H9 (cell line): ENCODE measurements around the gene CCDC190. TPM values are rescaled to one million over a fixed set of nuclear protein-coding genes. Genes with fewer than 3 reads are reported as not detected.

Source experiments
- DNase-seq: peaks from one replicate; pipeline ENCODE4 v3.0.0-alpha.2; 2017
- H2AFZ ChIP-seq: one replicate; pipeline ENCODE4 v1.6.1; 2013; ENCODE audit warnings: mild to moderate bottlenecking, low read length, control low read depth, moderate library complexity
- H2AK5ac ChIP-seq: 2 replicates; pipeline ENCODE4 v1.6.1; 2013; ENCODE audit warnings: low read length, control low read depth, mixed read lengths; ENCODE audit not compliant: insufficient read length
- H2BK120ac ChIP-seq: one replicate; pipeline ENCODE4 v1.6.1; 2013; ENCODE audit warnings: low read depth, mild to moderate bottlenecking, low read length, control low read depth, inconsistent platforms; ENCODE audit not compliant: poor library complexity, severe bottlenecking
- H2BK12ac ChIP-seq: 2 replicates; pipeline ENCODE4 v1.6.1; 2013; ENCODE audit warnings: low read length, control low read depth, mixed read lengths, low read depth; ENCODE audit not compliant: insufficient read length
- H2BK15ac ChIP-seq: 2 replicates; pipeline ENCODE4 v1.6.1; 2013; ENCODE audit warnings: low read depth, low read length, control low read depth
- H2BK20ac ChIP-seq: one replicate; pipeline ENCODE4 v1.6.1; 2013; ENCODE audit warnings: low read depth, mild to moderate bottlenecking, low read length, control low read depth, inconsistent platforms; ENCODE audit not compliant: poor library complexity, severe bottlenecking
- H2BK5ac ChIP-seq: 2 replicates; pipeline ENCODE4 v1.6.1; 2013; ENCODE audit warnings: low read length, control low read depth, mixed read lengths; ENCODE audit not compliant: insufficient read length
- H3K14ac ChIP-seq: 2 replicates; pipeline ENCODE4 v1.6.1; 2013; ENCODE audit warnings: low read length, control low read depth; ENCODE audit not compliant: insufficient read depth
- H3K18ac ChIP-seq: 2 replicates; pipeline ENCODE4 v1.6.1; 2013; ENCODE audit warnings: low read depth, mild to moderate bottlenecking, mixed read lengths, low read length, control low read depth; ENCODE audit not compliant: insufficient read length
- H3K23ac ChIP-seq: 2 replicates; pipeline ENCODE4 v1.6.1; 2013; ENCODE audit warnings: low read length, control low read depth, mixed read lengths, low read depth; ENCODE audit not compliant: insufficient read length
- H3K23me2 ChIP-seq: 2 replicates; pipeline ENCODE4 v1.6.1; 2013; ENCODE audit warnings: low read depth, mild to moderate bottlenecking, mixed read lengths, low read length, control low read depth; ENCODE audit not compliant: insufficient read length, poor library complexity, severe bottlenecking
- H3K27ac ChIP-seq: 2 replicates; pipeline ENCODE4 v1.5.1; 2013; ENCODE audit warnings: low read length, control low read depth, mixed read lengths, low read depth; ENCODE audit not compliant: insufficient read length
- H3K27me3 ChIP-seq: 2 replicates; pipeline ENCODE4 v1.6.1; 2013; ENCODE audit warnings: low read length, control low read depth, inconsistent platforms; ENCODE audit not compliant: insufficient read depth
- H3K4ac ChIP-seq: 2 replicates; pipeline ENCODE4 v1.6.1; 2013; ENCODE audit warnings: low read depth, mild to moderate bottlenecking, control low read depth, inconsistent platforms, low read length, moderate library complexity
- H3K4me1 ChIP-seq: 2 replicates; pipeline ENCODE4 v1.6.1; 2013; ENCODE audit warnings: low read length, control low read depth, inconsistent platforms; ENCODE audit not compliant: insufficient read depth
- H3K4me2 ChIP-seq: 2 replicates; pipeline ENCODE4 v1.6.1; 2013; ENCODE audit warnings: low read length, control low read depth, mixed read lengths; ENCODE audit not compliant: insufficient read length, insufficient read depth
- H3K56ac ChIP-seq: 2 replicates; pipeline ENCODE4 v1.6.1; 2013; ENCODE audit warnings: low read depth, mild to moderate bottlenecking, mixed read lengths, low read length, control low read depth; ENCODE audit not compliant: insufficient read length
- H3K79me1 ChIP-seq: 2 replicates; pipeline ENCODE4 v1.6.1; 2013; ENCODE audit warnings: low read depth, mild to moderate bottlenecking, moderate library complexity, low read length, control low read depth, inconsistent platforms; ENCODE audit not compliant: insufficient read depth, poor library complexity, severe bottlenecking
- H3K79me2 ChIP-seq: 2 replicates; pipeline ENCODE4 v1.6.1; 2013; ENCODE audit warnings: low read length, control low read depth, inconsistent platforms; ENCODE audit not compliant: insufficient read depth
- H3K9ac ChIP-seq: 2 replicates; pipeline ENCODE4 v1.6.1; 2013; ENCODE audit warnings: low read length, control low read depth, mixed read lengths; ENCODE audit not compliant: insufficient read length; ENCODE audit errors: extremely low read depth
- H3K9me3 ChIP-seq: one replicate; pipeline ENCODE4 v1.6.1; 2013; ENCODE audit warnings: low read depth, low read length, inconsistent platforms; ENCODE audit not compliant: control insufficient read depth
- H3T11ph ChIP-seq: one replicate; pipeline ENCODE4 v1.6.1; 2013; ENCODE audit warnings: mild to moderate bottlenecking, low read length, control low read depth, inconsistent platforms
- H4K20me1 ChIP-seq: one replicate; pipeline ENCODE4 v1.6.1; 2013; ENCODE audit not compliant: control insufficient read depth, insufficient read length, insufficient read depth
- H4K5ac ChIP-seq: 2 replicates; pipeline ENCODE4 v1.6.1; 2013; ENCODE audit warnings: low read depth, mild to moderate bottlenecking, mixed read lengths, low read length, control low read depth; ENCODE audit not compliant: insufficient read length
- H4K8ac ChIP-seq: replicated peaks from 2 replicates; pipeline ENCODE4 v1.6.1; 2013; ENCODE audit warnings: low read length, control low read depth, mixed read lengths, low read depth; ENCODE audit not compliant: insufficient read length
- H4K91ac ChIP-seq: 2 replicates; pipeline ENCODE4 v1.6.1; 2013; ENCODE audit warnings: low read depth, mild to moderate bottlenecking, moderate library complexity, mixed read lengths, low read length, control low read depth; ENCODE audit not compliant: insufficient read length
- H3K27ac Mint-ChIP-seq, 3 experiments: 2 replicates in 2 of 3; 3 replicates in 1 of 3; pipeline ENCODE4 v1.8.0; 2020 to 2021; ENCODE audit warnings: mixed read lengths in 3 of 3, mild to moderate bottlenecking in 1 of 3, moderate library complexity in 1 of 3
- H3K27me3 Mint-ChIP-seq: 2 replicates; pipeline ENCODE4 v1.8.0; 2021; ENCODE audit warnings: low read depth, mild to moderate bottlenecking, moderate library complexity, mixed read lengths
- H3K36me3 Mint-ChIP-seq, 3 experiments: 2 replicates in 2 of 3; 3 replicates in 1 of 3; pipeline ENCODE4 v1.8.0; 2020 to 2021; ENCODE audit warnings: low read depth in 3 of 3, mixed read lengths in 3 of 3; ENCODE audit not compliant: insufficient read depth in 1 of 3
- H3K4me1 Mint-ChIP-seq, 2 experiments: 2 replicates each; pipeline ENCODE4 v1.8.0; 2020; ENCODE audit warnings: mixed read lengths in 2 of 2
- H3K4me3 Mint-ChIP-seq, 2 experiments: 2 replicates in 1 of 2; 3 replicates in 1 of 2; pipeline ENCODE4 v1.8.0; 2020 to 2021; ENCODE audit warnings: mild to moderate bottlenecking in 2 of 2, mixed read lengths in 2 of 2, moderate library complexity in 1 of 2
- H3K9me3 Mint-ChIP-seq, 2 experiments: 2 replicates in 1 of 2; 3 replicates in 1 of 2; pipeline ENCODE4 v1.8.0; 2020; ENCODE audit warnings: mild to moderate bottlenecking in 2 of 2, mixed read lengths in 2 of 2, moderate library complexity in 1 of 2
- WGBS: extraction: QIAGEN DNeasy Blood & Tissue Kit; methylation state at CpG from one replicate; pipeline ENCODE4 v1.1.7; 2013; ENCODE audit warnings: missing lambda C conversion rate, low lambda C conversion rate, mixed read lengths; ENCODE audit not compliant: insufficient read length; ENCODE audit errors: extremely low coverage; 5-methylcytosine and 5-hydroxymethylcytosine counted together
- total RNA-seq: library from RNA; stranded (reverse); gene quantifications from 2 replicates; pipeline ENCODE4 v1.2.1, GENCODE V29; 2021
- TF ChIP-seq, protein P1 (sequence below): fragments of 200-600 bp; sonication (generic); conservative IDR thresholded peaks from 3 replicates; pipeline ENCODE4 v1.8.0; 2021; ENCODE audit warnings: antibody characterized with exemption, mild to moderate bottlenecking

CCDC190 gene
- total RNA-seq, 1 experiment from 2014 or later = not detected

DNA sequence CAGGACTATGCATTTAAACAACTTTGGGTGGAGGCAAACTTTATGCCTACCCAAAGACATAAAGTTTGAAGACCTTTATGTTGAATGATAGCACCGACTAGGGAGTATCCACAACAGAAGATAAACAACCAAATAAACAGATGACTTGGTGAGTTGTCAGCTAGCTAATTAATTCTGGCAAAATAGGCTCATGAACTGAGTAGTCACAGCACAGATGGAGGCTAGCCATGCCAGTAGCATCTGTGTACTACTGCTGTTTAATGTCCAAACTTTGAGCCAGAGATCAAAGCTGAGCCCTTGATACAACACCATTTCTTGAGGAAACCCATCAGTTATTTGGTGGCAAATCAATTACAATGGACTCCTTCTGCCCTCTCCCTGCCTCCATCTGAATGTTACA lies 40.3 kb upstream of the CCDC190 start:
- H3K27me3 ChIP-seq = no peaks in the 10 kb centered on the region

More for the DNA sequence above, 40.3 kb upstream of the CCDC190 start:
- no peaks in the 10 kb centered on the region for H3K79me1 ChIP-seq
- no peak overlapping the region for H2BK120ac ChIP-seq
- TF ChIP-seq, protein P1, sequence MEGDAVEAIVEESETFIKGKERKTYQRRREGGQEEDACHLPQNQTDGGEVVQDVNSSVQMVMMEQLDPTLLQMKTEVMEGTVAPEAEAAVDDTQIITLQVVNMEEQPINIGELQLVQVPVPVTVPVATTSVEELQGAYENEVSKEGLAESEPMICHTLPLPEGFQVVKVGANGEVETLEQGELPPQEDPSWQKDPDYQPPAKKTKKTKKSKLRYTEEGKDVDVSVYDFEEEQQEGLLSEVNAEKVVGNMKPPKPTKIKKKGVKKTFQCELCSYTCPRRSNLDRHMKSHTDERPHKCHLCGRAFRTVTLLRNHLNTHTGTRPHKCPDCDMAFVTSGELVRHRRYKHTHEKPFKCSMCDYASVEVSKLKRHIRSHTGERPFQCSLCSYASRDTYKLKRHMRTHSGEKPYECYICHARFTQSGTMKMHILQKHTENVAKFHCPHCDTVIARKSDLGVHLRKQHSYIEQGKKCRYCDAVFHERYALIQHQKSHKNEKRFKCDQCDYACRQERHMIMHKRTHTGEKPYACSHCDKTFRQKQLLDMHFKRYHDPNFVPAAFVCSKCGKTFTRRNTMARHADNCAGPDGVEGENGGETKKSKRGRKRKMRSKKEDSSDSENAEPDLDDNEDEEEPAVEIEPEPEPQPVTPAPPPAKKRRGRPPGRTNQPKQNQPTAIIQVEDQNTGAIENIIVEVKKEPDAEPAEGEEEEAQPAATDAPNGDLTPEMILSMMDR = no peak
- H3K23ac ChIP-seq = no peak overlapping the region
- no peak overlapping the region for H3T11ph ChIP-seq
- no peaks in the 10 kb centered on the region for H3K27me3 Mint-ChIP-seq
- H3K27ac ChIP-seq = no peak overlapping the region
- no peaks in the 10 kb centered on the region for H3K9me3 ChIP-seq
- no peak overlapping the region for H2BK20ac ChIP-seq
- no peak overlapping the region for H2BK5ac ChIP-seq
- H3K9me3 Mint-ChIP-seq = no peaks in the 10 kb centered on the region
- no peak overlapping the region for H3K18ac ChIP-seq
- WGBS = no CpG with 5 or more reads among the region's 1 CpG
- peaks cover 6 to 8% of the 10 kb centered on the region in 2 experiments for H3K4me1 Mint-ChIP-seq
- H3K4ac ChIP-seq = no peak overlapping the region
- H2BK15ac ChIP-seq = no peak overlapping the region
- H2AK5ac ChIP-seq = no peak overlapping the region
- no peak overlapping the region for H3K14ac ChIP-seq
- no peak overlapping the region for H3K4me2 ChIP-seq
- H4K91ac ChIP-seq = no peak overlapping the region
- H3K23me2 ChIP-seq = no peaks in the 10 kb centered on the region
- H3K27ac Mint-ChIP-seq = no peak overlapping the region
- no peak overlapping the region for H2AFZ ChIP-seq
- H2BK12ac ChIP-seq = no peak overlapping the region
- H3K79me2 ChIP-seq = no peaks in the 10 kb centered on the region
- H4K5ac ChIP-seq = no peak overlapping the region
- H3K9ac ChIP-seq = no peak overlapping the region
- peaks cover 2% of the 10 kb centered on the region; the same call in 1 of the 2 replicates for H3K4me1 ChIP-seq
- H3K56ac ChIP-seq = no peak overlapping the region
- no peaks in the 10 kb centered on the region for H4K20me1 ChIP-seq
- no peaks in the 10 kb centered on the region for H3K36me3 Mint-ChIP-seq
- H3K4me3 Mint-ChIP-seq = no peak overlapping the region
- H4K8ac ChIP-seq = no peak overlapping the region
- DNase-seq = no peak
